ENCODE results near the gene DPPA5. TPM values are rescaled to one million over a fixed set of nuclear protein-coding genes. Genes with fewer than 3 reads are reported as not detected.

Gene DPPA5
- total RNA-seq, 1 experiment from 2014 or later, result 1.2 TPM

DNA sequence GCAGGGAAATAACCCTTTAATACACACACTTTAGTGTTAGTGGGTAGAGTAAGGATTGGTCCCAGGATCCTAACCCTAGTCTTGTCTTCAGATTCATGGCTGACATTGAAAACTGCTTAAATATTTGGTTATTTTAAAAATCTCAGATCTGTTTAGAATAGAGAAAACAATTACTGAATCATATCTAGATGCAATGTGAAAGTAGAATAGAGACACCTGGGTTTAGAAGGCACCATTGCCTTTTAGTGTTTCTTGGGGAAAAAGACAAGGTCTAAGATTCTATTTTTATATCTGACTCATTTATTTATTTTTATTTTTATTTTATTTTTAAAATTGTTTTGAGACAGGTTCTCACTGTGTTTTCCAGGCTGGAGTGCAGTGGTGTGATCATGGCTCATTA, 46.6 kb upstream of the DPPA5 start:
- H2BK120ac ChIP-seq (ENCODE audit: low read depth, low read length, poor library complexity, severe bottlenecking), result no peak overlapping the region
- H3K23ac ChIP-seq (ENCODE audit: insufficient read length, low read depth, low read length), result no peak overlapping the region
- H4K91ac ChIP-seq (ENCODE audit: insufficient read length, low read depth, low read length), result no peak overlapping the region
- DNase-seq, result no peak
- H2BK5ac ChIP-seq (ENCODE audit: insufficient read length, low read length), result no peak overlapping the region
- no peak overlapping the region for H3K27ac Mint-ChIP-seq
- H3K79me1 ChIP-seq (ENCODE audit: insufficient read depth, low read depth, low read length, poor library complexity, severe bottlenecking), result no peaks in the 10 kb centered on the region
- no peaks in the 10 kb centered on the region for H4K20me1 ChIP-seq (ENCODE audit: control insufficient read depth, insufficient read depth, insufficient read length)
- no peak for TF ChIP-seq CTCF (conservative IDR thresholded peaks at IDR 0.05)
- H3T11ph ChIP-seq (ENCODE audit: low read length), result no peak overlapping the region
- H3K79me2 ChIP-seq (ENCODE audit: insufficient read depth, low read length), result no peaks in the 10 kb centered on the region
- H3K27me3 ChIP-seq (ENCODE audit: insufficient read depth, low read length), result no peaks in the 10 kb centered on the region
- H4K5ac ChIP-seq (ENCODE audit: insufficient read length, low read depth, low read length), result no peak overlapping the region
- no peak overlapping the region for H2BK12ac ChIP-seq (ENCODE audit: insufficient read length, low read depth, low read length)
- no peak overlapping the region for H2AFZ ChIP-seq (ENCODE audit: low read length)
- no peak overlapping the region for H4K8ac ChIP-seq (replicated peaks; ENCODE audit: insufficient read length, low read depth, low read length)
- no peak overlapping the region for H3K14ac ChIP-seq (ENCODE audit: insufficient read depth, low read length)
- H3K36me3 Mint-ChIP-seq (ENCODE audit: insufficient read depth in 1 of 3, low read depth in 3 of 3), result no peaks in the 10 kb centered on the region; a peak in 2 of 7 replicates
- H3K9ac ChIP-seq (ENCODE audit: extremely low read depth, insufficient read length, low read length), result no peak overlapping the region
- H3K18ac ChIP-seq (ENCODE audit: insufficient read length, low read depth, low read length), result no peak overlapping the region
- H2AK5ac ChIP-seq (ENCODE audit: insufficient read length, low read length), result no peak overlapping the region
- no peak overlapping the region for H3K4me3 Mint-ChIP-seq
- H3K27ac ChIP-seq (ENCODE audit: insufficient read length, low read depth, low read length), result no peak overlapping the region
- no peak overlapping the region for H3K4me2 ChIP-seq (ENCODE audit: insufficient read depth, insufficient read length, low read length)
- H3K4ac ChIP-seq (ENCODE audit: low read depth, low read length), result no peak overlapping the region
- no peaks in the 10 kb centered on the region for H3K9me3 ChIP-seq (ENCODE audit: control insufficient read depth, low read depth, low read length)
- H3K4me1 Mint-ChIP-seq, result peaks cover 0 to 4% of the 10 kb centered on the region in 2 experiments; a peak in 2 of 4 replicates
- no peaks in the 10 kb centered on the region for H3K23me2 ChIP-seq (ENCODE audit: insufficient read length, low read depth, low read length, poor library complexity, severe bottlenecking)
- H2BK15ac ChIP-seq (ENCODE audit: low read depth, low read length), result no peak overlapping the region
- no peaks in the 10 kb centered on the region; a peak in 1 of 5 replicates for H3K9me3 Mint-ChIP-seq
- no peak overlapping the region for H3K56ac ChIP-seq (ENCODE audit: insufficient read length, low read depth, low read length)
- H2BK20ac ChIP-seq (ENCODE audit: low read depth, low read length, poor library complexity, severe bottlenecking), result no peak overlapping the region
- no peaks in the 10 kb centered on the region for H3K27me3 Mint-ChIP-seq (ENCODE audit: low read depth)
- no peaks in the 10 kb centered on the region for H3K4me1 ChIP-seq (ENCODE audit: insufficient read depth, low read length)
